ENCODE data around the gene BRSK1. TPM values are rescaled to one million over a fixed set of nuclear protein-coding genes. Genes with fewer than 3 reads are reported as not detected.
A peak's percentile ranks its signal among the peaks of the same experiment; 100 is the strongest.

Gene BRSK1
- total and polyA plus RNA-seq, 2 donors from 2014 or later = 1.4 to 6.5 TPM

GRCh38 chr19:55270172-55270942 lies 13.4 kb upstream of the BRSK1 start:
- H3K9ac ChIP-seq (ENCODE audit: low read length in 3 of 3) = no peak overlapping the region
- no peak for FAIRE-seq

GRCh38 chr19:55272142-55272541 lies 11.7 kb upstream of the BRSK1 start:
- TF ChIP-seq CTCF (IDR thresholded peaks at IDR 0.05; ENCODE audit: borderline replicate concordance, extremely low read depth, insufficient read depth) = no peak
- Histone ChIP-seq H3K4me3 (ENCODE audit: low read length in 3 of 3) (no peak overlapping the region), H3K36me3 (ENCODE audit: control insufficient read depth in 2 of 3, insufficient read depth in 3 of 3, low read length in 3 of 3) (peaks cover 0 to 18% (median 9%) of the 10 kb centered on the region in 3 donors), H3K4me1 (ENCODE audit: control insufficient read depth in 2 of 3, insufficient read depth in 2 of 3, low read depth in 1 of 3, low read length in 3 of 3) (no peaks in the 10 kb centered on the region), H3K27ac (ENCODE audit: low read depth in 2 of 2, low read length in 2 of 2) (no peak overlapping the region), H3K27me3 (ENCODE audit: control insufficient read depth, insufficient read depth, low read length) (no peaks in the 10 kb centered on the region), H3K9ac (ENCODE audit: low read length in 3 of 3) (no peak overlapping the region), H3K9me3 (ENCODE audit: control insufficient read depth in 2 of 3, insufficient read depth in 1 of 3, low read length in 3 of 3) (no peaks in the 10 kb centered on the region)
- intact Hi-C loops (cut with DNase I) = no loop called here
- FAIRE-seq = no peak
- DNase-seq = no peak

More at GRCh38 chr19:55270172-55270942, 13.4 kb upstream of the BRSK1 start:
- Histone ChIP-seq H3K27ac (ENCODE audit: low read depth in 2 of 2, low read length in 2 of 2) (no peak overlapping the region), H3K4me3 (ENCODE audit: low read length in 3 of 3) (no peak overlapping the region), H3K4me1 (ENCODE audit: control insufficient read depth in 2 of 3, insufficient read depth in 2 of 3, low read depth in 1 of 3, low read length in 3 of 3) (no peaks in the 10 kb centered on the region), H3K9me3 (ENCODE audit: control insufficient read depth in 2 of 3, insufficient read depth in 1 of 3, low read length in 3 of 3) (peaks cover 0 to 4% (median 0%) of the 10 kb centered on the region in 3 donors), H3K36me3 (ENCODE audit: control insufficient read depth in 2 of 3, insufficient read depth in 3 of 3, low read length in 3 of 3) (peaks cover 0 to 11% (median 9%) of the 10 kb centered on the region in 3 donors), H3K27me3 (ENCODE audit: control insufficient read depth, insufficient read depth, low read length) (no peaks in the 10 kb centered on the region)
- peak in 1 of 5 donors; percentile 64 for DNase-seq
- TF ChIP-seq CTCF (IDR thresholded peaks at IDR 0.05; ENCODE audit: borderline replicate concordance, extremely low read depth, insufficient read depth) = no peak
- intact Hi-C loops (cut with DNase I) = no loop called here

- peaks cover 0 to 3% (median 0%) of the 10 kb centered on the region in 3 donors for H3K4me1 ChIP-seq (ENCODE audit: control insufficient read depth in 2 of 3, insufficient read depth in 2 of 3, low read depth in 1 of 3, low read length in 3 of 3)
- no peaks in the 10 kb centered on the region for H3K9me3 ChIP-seq (ENCODE audit: control insufficient read depth in 2 of 3, insufficient read depth in 1 of 3, low read length in 3 of 3)
- no peak for TF ChIP-seq CTCF (IDR thresholded peaks at IDR 0.05; ENCODE audit: borderline replicate concordance, extremely low read depth, insufficient read depth)
- DNase-seq (peak in 1 of 5 donors; percentile 74), FAIRE-seq (no peak)
- H3K9ac ChIP-seq (ENCODE audit: low read length in 3 of 3) = no peak overlapping the region
- peaks cover 0 to 19% (median 9%) of the 10 kb centered on the region in 3 donors for H3K36me3 ChIP-seq (ENCODE audit: control insufficient read depth in 2 of 3, insufficient read depth in 3 of 3, low read length in 3 of 3)
- no peak overlapping the region for H3K27ac ChIP-seq (ENCODE audit: low read depth in 2 of 2, low read length in 2 of 2)
- no peaks in the 10 kb centered on the region for H3K27me3 ChIP-seq (ENCODE audit: control insufficient read depth, insufficient read depth, low read length)
- intact Hi-C loops (cut with DNase I) = no loop called here
- H3K4me3 ChIP-seq (ENCODE audit: low read length in 3 of 3) = no peak overlapping the region
Measured at GRCh38 chr19:55273978-55274707, 9.7 kb upstream of the BRSK1 start.
